AG08395 (cell line): Measurements from ENCODE around the gene GGTLC2.
"Not testable (repeated sequence)": the region's sequence is repeated elsewhere in the genome, so short reads cannot be mapped to it uniquely, and the experiment has no call there.

Experiments
- DNase-seq: peaks from one replicate; pipeline ENCODE4 v3.0.0; 2012; ENCODE audit warnings: mixed read lengths, low spot score

GGTLC2 gene

DNA sequence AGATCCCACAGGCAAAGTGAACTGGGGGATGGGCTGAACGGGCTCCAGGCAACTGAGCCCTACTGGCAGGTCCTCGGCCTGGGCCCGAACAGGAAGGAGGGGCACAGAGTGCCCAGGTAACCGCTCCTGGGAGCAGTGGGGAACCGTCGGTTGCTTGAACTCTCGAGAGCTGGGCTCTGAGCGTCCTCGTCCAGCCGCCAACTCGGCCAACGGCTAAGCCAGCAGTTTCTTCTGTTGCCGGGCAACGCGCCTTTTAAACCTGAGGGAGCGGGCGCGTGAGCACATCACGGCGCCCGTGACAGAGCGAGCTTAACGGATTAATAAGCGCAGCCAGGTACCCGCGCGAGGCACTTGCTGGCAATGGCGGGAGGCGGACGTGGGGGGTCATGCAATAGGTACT is at the start of gene GGTLC2:
Gene GGTLC2, plus strand, starts transcription at position 301 of the 400 bp plus-strand sequence. CDS start 1,732 bp downstream, outside the sequence.
- DNase-seq: not testable (repeated sequence)

DNA sequence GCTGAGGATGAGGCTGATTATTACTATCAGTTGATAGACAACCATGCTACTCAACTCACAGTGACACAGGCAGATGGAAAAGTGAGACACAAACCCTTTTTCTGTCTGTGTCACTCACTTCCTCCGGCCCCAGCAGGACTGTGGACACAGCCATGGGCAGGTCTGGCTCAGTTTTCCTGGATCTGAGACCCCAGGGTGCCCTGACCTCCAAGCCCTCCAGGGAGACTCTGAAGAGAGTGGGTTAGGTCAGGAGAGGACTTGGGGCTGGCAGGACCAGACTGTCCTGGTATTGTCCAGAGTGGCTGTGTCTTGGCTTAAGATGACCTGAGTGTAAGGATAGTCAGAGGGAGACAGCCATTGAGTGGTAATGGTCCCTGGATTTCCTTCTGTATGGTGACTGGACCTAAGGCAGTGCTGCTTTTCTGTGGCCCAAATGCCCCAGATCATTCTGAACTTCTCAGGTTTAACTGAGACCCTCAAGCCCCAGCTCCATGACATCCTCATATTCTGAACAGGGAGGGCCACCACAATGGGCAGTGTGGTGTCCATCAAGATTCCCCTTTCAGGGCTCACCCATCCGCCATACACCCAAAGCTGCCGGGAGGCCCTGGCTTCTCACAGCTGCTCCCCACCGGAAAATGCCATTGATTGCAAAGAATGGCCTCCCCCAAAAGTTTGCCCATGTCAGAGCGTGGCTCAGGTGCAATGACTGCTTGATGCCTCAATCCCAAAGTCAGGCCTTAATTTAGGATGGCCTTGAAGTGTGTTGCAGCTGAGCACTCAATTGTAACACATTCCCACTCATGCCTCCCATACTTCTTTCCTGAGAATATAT is 49.2 kb upstream of the GGTLC2 start:
- no peak for DNase-seq

DNA sequence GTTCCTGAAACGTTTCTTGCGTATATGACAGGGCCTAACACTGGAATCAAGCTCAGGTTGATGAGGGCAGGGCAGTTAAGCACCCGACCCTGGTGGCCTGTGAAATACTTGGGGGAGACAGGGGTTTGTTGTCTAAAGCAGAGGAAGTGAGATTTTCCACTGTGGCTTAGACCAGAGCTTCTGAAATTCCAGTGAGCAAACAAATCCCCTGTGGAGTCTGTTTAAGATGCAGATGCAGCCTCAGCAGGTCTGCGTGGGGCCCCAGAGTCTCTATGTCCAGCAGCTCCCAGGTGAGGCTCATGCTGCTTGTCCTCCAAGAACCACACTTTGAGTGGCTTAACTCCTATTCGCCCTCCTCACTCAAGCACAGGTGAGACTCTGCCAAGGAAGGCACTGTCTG is 46.3 kb upstream of the GGTLC2 start:
- DNase-seq: no peak

DNA sequence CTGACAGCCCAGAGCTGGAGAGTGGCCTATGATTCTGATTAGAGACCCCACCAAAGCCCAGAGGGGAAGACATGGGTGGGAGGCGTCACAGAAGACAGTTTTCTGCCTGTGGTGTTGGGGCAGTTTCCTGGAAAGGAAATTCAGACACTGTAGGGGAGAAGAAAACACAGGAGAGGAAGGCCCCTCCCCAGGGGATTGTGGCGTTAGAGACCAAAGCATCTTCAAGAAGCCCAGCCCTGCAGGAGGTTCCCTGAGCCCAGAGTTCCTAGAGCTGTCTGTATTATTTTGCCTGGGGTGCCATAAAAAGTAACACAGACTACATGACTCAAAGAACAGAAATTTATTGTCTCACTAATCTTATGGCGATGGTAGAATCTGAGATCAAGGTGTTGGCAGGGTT is 45.2 kb upstream of the GGTLC2 start:
- DNase-seq: no peak

DNA sequence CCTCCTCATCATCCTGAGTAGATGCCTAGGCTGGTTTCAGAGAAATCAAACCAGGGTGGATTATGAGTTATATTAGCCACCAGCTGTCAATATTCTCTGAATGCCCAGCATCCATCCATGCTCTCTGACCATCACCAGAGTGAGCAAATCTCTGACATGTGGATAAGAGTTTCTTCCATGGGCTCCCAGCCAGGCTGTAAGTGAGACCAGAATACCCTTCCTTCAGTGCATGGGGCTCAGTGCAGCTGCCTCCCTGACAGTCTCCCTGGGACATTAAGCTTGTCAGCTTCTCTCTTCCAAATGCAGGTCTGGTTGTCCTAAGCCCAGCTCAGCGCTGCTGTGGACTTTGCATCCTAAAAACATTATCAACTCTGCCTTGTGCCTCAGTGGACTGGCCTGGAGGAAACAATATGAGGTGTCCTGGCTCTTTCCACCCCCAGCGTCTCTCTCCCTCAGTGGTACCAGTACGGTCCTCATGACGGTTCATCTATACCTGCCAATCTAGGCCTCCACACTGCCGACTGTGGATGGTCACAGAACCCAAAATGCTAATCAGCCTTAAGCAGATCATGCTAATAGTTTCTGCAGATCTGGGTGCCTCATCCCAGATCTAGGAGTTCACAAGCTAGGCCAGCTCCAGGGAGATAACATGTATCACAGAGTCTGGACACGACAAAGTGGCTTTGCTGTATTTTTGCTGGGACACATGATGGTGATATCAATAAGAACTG is 43.7 kb upstream of the GGTLC2 start:
- no peak for DNase-seq

DNA sequence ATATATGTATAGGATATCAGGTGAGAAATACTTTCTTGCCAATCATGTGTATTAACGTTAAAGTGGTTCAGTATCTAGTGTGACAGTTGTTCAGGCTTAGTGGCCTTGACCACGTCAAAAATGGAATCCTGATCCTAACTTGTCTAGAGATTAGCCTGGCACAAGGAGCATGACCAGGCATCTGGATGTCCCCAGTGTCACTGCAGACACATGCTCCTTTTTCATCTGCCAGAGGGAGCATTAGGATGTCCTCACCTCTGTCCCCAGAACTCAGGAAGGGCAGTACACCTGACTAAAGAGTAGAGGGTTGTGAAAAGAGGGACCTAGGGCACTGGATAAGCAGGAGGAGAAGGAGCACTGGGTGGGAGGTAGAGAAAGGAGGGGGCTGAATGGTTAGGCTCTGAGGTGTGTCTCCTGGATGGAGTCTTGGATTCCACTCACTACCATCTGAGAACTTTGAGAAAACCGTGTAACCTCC is 40.9 kb upstream of the GGTLC2 start:
- no peak for DNase-seq

DNA sequence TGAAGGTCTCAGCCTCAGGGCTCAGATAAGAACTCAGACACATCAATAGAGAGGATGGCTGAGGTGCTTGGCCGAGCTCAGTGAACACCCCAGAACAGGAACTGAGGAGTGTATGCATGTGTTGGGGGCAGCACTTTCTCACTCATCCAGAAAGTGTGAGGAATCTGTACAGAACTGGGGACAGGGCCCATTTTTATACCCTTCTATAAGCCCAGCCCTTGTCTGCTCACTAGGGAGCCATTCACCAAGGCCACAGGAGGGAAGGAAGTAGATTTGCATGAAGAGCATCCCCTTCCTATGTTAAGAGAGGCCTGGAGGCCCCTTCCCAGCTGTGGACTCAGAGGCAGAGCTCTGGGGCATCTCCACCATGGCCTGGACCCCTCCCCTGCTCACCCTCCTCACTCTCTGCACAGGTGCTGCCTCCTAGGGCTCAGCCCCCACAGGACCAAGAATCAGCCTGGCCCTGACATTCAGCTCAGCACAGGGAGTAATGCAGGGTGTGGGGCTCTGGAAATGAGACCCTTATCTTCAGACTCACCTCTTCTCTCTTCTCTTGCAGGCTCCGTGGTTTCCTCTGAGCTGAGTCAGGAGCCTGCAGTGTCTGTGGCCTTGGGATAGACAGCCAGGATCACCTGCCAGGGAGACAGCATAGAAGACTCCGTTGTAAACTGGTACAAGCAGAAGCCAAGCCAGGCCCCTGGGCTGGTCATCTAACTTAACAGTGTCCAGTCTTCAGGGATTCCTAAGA is 39.9 kb upstream of the GGTLC2 start:
- DNase-seq: no peak

DNA sequence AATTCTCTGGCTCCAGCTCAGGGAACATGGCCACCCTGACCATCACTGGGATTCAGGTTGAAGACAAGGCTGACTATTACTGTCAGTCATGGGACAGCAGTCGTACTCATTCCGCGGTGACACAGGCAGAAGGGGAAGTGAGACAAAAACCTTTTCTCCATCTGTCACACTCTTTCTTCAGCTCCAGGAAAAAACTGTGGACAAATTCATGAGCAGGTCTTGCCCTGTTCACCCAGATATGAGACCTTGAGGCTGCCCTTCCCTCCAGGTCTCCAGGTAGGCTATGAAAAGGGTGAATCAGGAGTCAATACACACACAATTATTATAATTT is 39.4 kb upstream of the GGTLC2 start:
- DNase-seq: no peak

DNA sequence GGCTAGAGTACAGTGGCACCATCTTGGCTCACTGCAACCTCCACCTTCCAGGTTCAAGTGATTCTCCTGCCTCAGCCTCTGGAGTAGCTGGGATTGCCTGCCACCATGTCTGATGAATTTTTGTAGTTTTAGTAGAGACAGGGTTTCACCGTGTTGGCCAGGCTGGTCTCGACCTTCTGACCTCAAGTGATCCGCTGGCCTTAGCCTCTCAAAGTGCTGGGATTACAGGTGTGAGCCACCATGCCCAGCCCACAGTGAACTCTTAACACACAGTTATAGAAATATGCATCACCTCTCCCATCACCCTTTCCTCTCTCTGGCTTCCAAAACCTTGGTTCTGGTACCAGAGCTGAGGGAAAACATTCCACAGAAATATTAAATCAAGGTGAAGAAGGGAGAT is 36.4 kb upstream of the GGTLC2 start:
- not testable (repeated sequence) for DNase-seq

DNA sequence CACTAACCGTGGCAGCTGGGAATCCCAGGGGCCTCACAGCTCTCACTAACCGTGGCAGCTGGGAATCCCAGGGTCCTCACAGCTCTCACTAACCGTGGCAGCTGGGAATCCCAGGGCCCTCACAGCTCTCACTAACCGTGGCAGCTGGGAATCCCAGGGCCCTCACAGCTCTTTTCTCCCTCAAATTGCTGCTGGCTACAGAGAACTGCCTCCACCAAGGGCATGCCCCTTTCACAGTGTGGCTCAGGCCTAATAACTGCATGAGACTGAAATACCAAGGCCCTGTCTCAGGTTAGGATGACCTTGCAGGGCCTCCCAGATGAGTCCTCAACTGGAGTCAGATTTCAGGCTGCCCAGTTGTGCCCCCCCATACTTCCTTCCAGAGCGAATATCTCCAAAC is 35.1 kb upstream of the GGTLC2 start:
- no peak for DNase-seq

DNA sequence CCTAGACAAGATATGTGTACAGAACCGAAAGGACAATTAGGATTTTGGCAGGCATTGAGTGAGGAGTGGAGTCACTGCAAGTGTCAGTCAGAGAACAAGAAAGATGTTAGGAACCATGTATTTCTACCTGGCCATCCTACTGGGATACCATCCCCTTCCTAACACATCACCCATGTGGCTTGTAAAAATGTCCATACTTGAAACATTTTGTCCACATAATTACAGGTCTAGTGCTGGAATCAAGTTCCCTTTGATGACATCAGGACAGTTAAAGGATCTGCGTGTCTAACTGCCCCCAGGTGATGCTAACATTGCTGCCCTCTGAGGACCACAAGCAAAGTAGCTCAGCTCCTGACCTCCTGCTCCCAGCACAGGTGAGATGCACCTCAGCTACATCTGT is 31.9 kb upstream of the GGTLC2 start:
- DNase-seq: no peak

DNA sequence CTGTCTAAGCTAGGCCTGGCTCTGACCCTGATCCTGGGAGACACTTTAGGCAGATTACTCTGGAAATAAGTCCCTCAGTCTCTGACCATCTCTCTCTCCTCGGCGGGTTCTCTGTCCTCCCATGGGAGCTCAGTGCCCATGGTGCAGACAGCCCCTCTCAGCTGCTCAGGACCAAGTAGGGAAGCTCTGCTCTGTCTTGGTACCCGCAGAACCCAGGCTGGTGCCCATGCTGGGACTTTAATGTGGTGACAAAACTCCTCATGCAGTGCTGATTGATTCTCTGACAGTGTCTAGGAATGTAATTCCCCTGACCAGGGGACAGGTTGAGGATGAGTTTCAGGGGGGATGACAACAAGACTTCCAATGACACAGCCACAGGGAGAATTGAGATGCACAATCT is 30.3 kb upstream of the GGTLC2 start:
- DNase-seq: no peak

DNA sequence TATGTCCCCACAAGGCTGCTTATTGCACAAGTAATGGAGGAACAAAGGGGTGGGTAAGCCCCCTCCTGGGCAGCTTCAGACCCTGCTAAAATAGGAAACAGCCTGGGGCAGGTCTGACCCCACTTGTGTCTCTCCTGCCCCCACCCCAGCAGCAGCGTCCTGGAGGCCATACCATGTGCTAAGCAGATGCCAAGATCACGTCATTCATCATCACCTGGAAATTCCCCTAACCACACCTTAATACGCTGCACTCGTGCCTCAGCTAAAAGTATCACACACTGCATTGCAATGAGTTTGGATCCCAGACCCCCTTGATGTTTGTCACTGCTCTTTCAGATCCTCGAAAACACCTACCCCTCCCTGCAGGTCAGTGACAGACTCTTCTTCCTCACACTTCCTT is 27.8 kb upstream of the GGTLC2 start:
- no peak for DNase-seq

DNA sequence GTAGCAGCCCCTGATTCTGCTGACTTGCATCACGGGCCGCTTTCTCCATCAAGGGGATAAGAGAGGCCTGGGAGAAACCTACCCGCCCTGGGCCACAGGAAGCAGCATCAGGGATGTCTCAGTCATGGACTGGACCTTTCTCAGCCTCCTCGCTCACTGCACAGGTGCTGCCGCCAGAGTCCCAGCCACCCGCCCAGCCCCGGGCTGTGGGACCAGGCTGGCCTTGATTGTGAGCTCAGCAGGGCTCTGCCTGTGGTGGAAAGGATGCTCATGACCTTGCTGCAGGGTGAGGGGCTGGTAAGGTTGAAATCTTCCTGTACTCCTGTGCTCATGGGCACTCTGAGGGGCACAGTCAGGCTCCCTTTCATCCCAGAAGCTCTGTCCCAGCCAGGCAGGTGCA is 26.0 kb upstream of the GGTLC2 start:
- DNase-seq: no peak

DNA sequence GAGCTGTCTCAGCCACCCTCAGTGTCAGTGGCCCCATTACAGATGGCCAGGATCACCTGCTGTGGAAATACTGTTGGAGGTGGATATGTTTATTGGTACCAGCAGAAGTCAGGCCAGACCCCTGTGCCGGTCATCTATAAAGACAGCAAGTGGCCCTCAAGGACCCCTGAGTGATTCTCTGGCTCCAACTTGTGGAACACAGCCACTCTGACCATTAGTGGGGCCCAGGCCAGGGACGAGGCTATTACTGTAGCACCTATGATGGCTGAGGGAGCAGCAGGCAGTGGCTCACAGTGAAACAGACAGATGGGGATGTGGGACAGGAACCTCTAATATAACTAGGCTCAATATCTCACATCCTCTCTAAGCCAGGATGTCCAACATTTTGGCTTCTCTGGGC is 25.5 kb upstream of the GGTLC2 start:
- DNase-seq: no peak

DNA sequence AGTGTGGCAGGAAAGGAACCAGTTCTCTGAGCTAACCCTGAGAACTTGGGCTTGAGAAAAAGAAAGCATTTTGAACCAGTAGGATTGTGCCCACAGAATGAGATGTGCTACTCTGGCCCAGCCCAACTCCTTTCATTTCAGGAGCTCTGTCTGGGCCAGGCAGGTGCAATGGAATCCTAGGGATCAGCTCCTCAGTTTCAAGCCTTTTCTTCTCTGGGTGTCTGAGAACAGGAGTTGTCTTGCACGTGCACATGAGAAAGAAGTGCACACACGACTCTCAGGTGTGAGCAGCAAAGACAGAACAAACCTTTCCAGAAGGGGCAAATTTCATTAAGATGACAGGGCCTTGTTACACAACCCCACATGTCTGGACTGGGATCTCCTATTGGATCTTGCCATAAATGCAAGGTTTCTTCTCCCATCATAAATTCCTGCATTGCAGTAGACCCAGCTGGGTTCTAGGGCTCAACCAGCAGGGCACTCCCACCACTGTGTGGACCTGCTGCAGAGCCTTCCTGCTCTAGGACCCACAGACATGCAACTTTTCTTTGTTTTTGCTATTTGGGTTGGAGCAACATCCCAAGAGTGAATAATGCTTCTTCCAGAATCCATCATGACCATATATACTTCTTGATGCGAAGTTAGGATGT is 24.5 kb upstream of the GGTLC2 start:
- no peak for DNase-seq

DNA sequence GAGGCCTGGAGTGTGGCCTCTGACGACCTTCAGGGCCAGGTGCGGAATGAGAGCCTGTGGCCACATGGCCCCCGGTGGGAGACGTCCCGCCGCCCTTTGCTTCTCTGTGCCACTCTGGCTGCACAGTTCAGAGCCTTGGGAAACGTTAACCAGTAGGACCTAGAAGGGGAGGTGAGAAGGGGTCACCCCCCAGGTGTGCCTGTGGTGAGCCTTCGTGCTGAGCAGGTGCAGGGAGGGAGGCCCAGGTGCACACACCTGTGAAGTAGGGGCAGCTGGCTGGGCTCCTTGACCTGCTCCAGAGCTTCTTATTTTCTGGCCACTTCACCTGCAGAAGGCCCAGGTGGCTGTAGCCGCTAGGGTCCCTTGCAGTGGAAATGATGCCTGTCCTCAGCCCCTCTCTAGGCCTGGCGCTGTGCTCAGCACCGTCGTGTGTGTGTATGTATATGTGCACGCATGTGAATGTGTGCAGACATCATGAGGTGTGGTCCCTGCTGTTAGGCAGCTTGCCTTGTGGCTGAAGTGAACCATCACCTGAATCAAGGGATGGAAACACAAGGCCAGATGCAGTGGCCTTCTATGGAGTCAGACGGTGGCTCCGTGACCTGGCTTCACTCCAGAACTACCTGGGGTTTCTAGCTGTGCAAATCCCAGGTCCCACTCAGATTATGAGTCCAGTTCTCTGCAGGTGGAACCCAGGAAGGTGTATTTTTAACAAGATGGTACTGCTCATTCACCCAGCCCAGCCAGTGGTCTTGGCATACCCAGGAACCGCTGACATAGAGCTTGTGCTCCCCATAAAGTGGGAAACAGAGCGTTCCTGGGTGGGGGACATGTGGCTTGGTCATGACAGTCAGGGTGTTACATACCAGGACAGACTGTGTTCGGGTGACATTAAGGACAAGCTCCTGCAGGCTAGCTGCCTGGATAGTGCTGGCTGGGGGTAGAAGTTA is 15.6 kb upstream of the GGTLC2 start:
- not testable (repeated sequence) for DNase-seq

DNA sequence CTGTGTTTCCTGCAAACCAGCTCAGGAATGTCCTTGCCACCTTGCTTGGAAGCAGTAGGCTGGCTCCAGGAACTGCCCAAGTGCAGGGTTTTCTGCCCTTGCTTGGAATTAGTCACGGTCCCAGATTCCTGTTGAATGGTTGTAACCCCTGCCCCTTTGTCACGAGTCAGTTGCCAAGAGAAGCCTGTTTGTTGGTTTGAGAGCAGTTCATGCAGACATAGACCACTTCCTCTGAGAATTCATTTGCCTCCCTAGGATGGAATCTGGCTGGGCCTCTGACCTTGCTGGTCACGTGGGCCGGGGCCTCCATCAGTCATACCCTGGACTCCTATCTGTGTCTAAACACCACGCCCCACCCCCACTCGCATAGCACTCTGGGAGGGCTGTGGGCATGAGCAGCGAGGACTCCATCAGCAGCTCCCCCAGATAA is 13.2 kb upstream of the GGTLC2 start:
- DNase-seq: not testable (repeated sequence)

DNA sequence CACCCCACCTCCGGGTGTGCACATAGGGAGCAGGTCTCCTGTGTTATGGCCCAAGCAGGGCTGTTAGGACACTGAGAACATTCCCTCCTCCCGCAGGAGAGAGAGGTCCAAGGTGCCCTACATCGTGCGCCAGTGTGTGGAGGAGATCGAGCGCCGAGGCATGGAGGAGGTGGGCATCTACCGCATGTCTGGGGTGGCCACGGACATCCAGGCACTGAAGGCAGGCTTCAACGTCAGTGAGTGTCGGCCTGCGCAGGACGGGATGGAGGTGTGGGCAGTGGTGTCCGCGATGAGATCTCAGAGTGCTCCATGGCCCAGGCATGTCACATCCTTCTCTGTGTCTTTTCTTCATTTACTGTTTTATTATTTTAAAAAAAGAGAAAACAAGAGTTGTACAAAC is 12.2 kb upstream of the GGTLC2 start:
- not testable (repeated sequence) for DNase-seq

DNA sequence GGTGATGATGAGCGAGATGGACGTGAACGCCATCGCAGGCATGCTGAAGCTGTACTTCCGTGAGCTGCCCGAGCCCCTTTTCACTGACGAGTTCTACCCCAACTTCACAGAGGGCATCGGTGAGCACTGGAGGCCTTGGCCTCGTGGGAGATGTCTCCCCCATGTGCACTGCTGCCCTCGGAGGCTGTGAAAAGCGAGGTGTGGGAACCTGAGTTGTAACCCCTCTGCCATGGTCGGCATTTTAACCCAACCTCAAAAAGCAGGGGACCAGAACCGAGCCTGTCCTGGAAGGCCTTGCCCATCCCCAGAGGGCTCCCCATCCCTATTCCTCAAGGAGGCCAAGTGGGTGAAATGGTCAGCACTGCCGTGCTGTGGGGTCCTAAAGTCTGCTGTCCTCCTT is 10.9 kb upstream of the GGTLC2 start:
- DNase-seq: not testable (repeated sequence)

DNA sequence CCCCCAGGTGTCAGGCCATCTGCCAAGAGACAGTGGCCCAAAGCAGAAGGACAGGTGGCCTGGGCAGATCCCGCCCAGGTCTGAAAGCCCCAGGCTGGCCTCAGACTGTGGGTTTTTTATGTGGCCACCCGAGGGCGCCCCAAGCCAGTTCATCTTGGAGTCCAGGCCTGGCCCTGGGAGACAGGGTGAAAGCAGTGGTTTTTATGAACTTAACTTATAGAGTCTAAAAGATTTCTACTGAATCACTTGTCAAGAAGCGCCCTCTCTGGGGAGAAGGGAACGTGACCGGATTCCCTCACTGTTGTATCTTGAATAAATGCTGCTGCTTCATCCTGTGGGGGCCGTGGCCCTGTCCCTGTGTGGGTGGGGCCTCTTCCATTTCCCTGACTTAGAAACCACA is 8.2 kb upstream of the GGTLC2 start:
- not testable (repeated sequence) for DNase-seq
